Gastrocnemius medialis (tissue), 4 donors: ENCODE data around the gene CCT3. TPM values are rescaled to one million over a fixed set of nuclear protein-coding genes. Genes with fewer than 3 reads are reported as not detected.

Experiments
- ATAC-seq, 2 donors: fragments of 150-250 bp; one replicate each; pipeline ENCODE4 v1.9.1; 2016
- DNase-seq, 2 donors: peaks; one replicate each; pipeline ENCODE4 v3.0.0-alpha.2; 2019
- H3K27ac ChIP-seq, 4 donors: fragments of 200-600 bp; sonication (generic); 1 replicate in 1 of 4; 2 replicates in 3 of 4; pipeline ENCODE4 v1.5.1; 2016 to 2018; ENCODE audit warnings: mild to moderate bottlenecking in 2 of 4, moderate library complexity in 1 of 4
- H3K27me3 ChIP-seq, 3 donors: fragments of 200-600 bp; sonication (generic) in 2 of 3; 1 replicate in 1 of 3; 2 replicates in 2 of 3; pipeline versions ENCODE4 v1.5.1 to v1.6.0; 2016 to 2019; ENCODE audit warnings: mild to moderate bottlenecking in 1 of 3, moderate library complexity in 1 of 3
- H3K36me3 ChIP-seq, 2 donors: fragments of 200-600 bp; sonication (generic) in 1 of 2; one replicate each; pipeline ENCODE4 v1.5.1; 2017 to 2018
- H3K4me1 ChIP-seq, 2 donors: fragments of 200-600 bp; sonication (generic) in 1 of 2; one replicate each; pipeline ENCODE4 v1.5.1; 2016 to 2017; ENCODE audit warnings: mild to moderate bottlenecking in 2 of 2
- H3K4me3 ChIP-seq, 4 donors: fragments of 200-600 bp; sonication (generic) in 3 of 4; 1 replicate in 1 of 4; 2 replicates in 3 of 4; pipeline ENCODE4 v1.5.1; 2016 to 2019; ENCODE audit warnings: mild to moderate bottlenecking in 2 of 4
- H3K9me3 ChIP-seq, 3 donors: fragments of 200-600 bp; sonication (generic) in 2 of 3; 1 replicate in 1 of 3; 2 replicates in 2 of 3; pipeline ENCODE4 v1.5.1; 2016 to 2019
- CTCF ChIP-seq, 5 experiments: fragments of 450-650 bp in 3 of 5; fragments of 200-600 bp in 2 of 5; sonication (generic) in 2 of 5; IDR thresholded peaks in 4 of 5; conservative IDR thresholded peaks in 1 of 5; 1 replicate in 4 of 5; 2 replicates in 1 of 5; pipeline ENCODE4 v1.5.1; 2016 to 2019; ENCODE audit warnings: antibody characterized with exemption in 5 of 5, mild to moderate bottlenecking in 3 of 5, moderate library complexity in 3 of 5
- POLR2A ChIP-seq, 2 donors: fragments of 450-650 bp; IDR thresholded peaks; one replicate each; pipeline ENCODE4 v1.6.1; 2017; ENCODE audit warnings: antibody characterized with exemption in 2 of 2, mild to moderate bottlenecking in 2 of 2, moderate library complexity in 2 of 2
- in situ Hi-C, 4 donors: fragments of 200-750 bp; cut with MboI; loops; one replicate each; pipeline versions ENCODE4 v1.15.0 to v1.8.0; 2017; ENCODE audit warnings: low sequenced_read_pairs in 4 of 4
- intact Hi-C: fragments of 100-400 bp; cut with DNase I; formaldehyde crosslinking; loops from one replicate; pipeline ENCODE4 v1.15.1; 2023; ENCODE audit warnings: low total_unique reads
- total RNA-seq, 4 donors: library from RNA; depleted of rRNA; stranded (reverse); fragments of >200 nt; gene quantifications; one replicate each; pipeline versions ENCODE4 v1.1.0 to v1.2.3, GENCODE V29; 2016

The CCT3 gene
- total RNA-seq, 4 donors from 2014 or later: 147 to 189 (median 180) TPM

- Histone ChIP-seq H3K4me1 (peaks cover 27 to 33% of the 10 kb centered on the region in 2 donors), H3K36me3 (peaks cover 0 to 15% of the 10 kb centered on the region in 2 donors), H3K9me3 (no peaks in the 10 kb centered on the region), H3K4me3 (peak within 1 kb of the TSS; percentile 72 to 97 (median 82)), H3K27me3 (no peaks in the 10 kb centered on the region), H3K27ac (peak within 1 kb of the TSS; percentile 90 to 99 (median 94))
- peak; percentile 97 for DNase-seq
- ATAC-seq: peak; percentile 87 to 90
- in situ Hi-C loops: no loop called here
- intact Hi-C loops: loop anchor here (2.0 to 5.0 kb wide), 4 partner anchors 70 to 348 kb away; partner anchors contain the start of genes KHDC4 and PMF1
- no peak for TF ChIP-seq CTCF (IDR thresholded peaks at IDR 0.05 in 4 of 5, conservative IDR thresholded peaks at IDR 0.05 in 1 of 5)
- peak; percentile 91 to 95 for TF ChIP-seq POLR2A (IDR thresholded peaks at IDR 0.05)
These were observed 55.4 kb downstream of the CCT3 start, which contains the start of gene SMG5 for GRCh38 chr1:156282479-156283222. SMG5 (minus strand) TSS chr1:156282825; CDS start chr1:156282680, 145 bp downstream.

GRCh38 chr1:156281693-156282478, 56.2 kb downstream of the CCT3 start:
- Histone ChIP-seq H3K4me3 (peak overlapping the region; percentile 72 to 97 (median 82)), H3K27me3 (no peaks in the 10 kb centered on the region), H3K4me1 (peaks cover 27 to 33% of the 10 kb centered on the region in 2 donors), H3K9me3 (no peaks in the 10 kb centered on the region), H3K36me3 (peaks cover 0 to 21% of the 10 kb centered on the region in 2 donors), H3K27ac (peak overlapping the region; percentile 90 to 99 (median 94))
- TF ChIP-seq POLR2A (IDR thresholded peaks at IDR 0.05) (peak in 1 of 2 donors; percentile 5), CTCF (IDR thresholded peaks at IDR 0.05 in 4 of 5, conservative IDR thresholded peaks at IDR 0.05 in 1 of 5) (no peak)
- intact Hi-C loops: loop anchor here (1.0 to 5.0 kb wide), 5 partner anchors 56 to 347 kb away; partner anchors contain the start of genes CCT3, KHDC4, PMF1 and TSACC
- peak; percentile 14 to 58 for DNase-seq
- in situ Hi-C loops: no loop called here
- ATAC-seq: peak; percentile 41 to 46

GRCh38 chr1:156281281-156281680, 56.8 kb downstream of the CCT3 start:
- H3K9me3 ChIP-seq: no peaks in the 10 kb centered on the region
- peak overlapping the region; percentile 72 to 97 (median 82) for H3K4me3 ChIP-seq
- peak overlapping the region; percentile 90 to 99 (median 94) for H3K27ac ChIP-seq
- in situ Hi-C loops: no loop called here
- peaks cover 27 to 33% of the 10 kb centered on the region in 2 donors for H3K4me1 ChIP-seq
- H3K36me3 ChIP-seq: peaks cover 0 to 27% of the 10 kb centered on the region in 2 donors
- TF ChIP-seq POLR2A (IDR thresholded peaks at IDR 0.05) (peak; percentile 82 to 83), CTCF (IDR thresholded peaks at IDR 0.05 in 4 of 5, conservative IDR thresholded peaks at IDR 0.05 in 1 of 5) (peak in 1 of 5 experiments; percentile 1)
- intact Hi-C loops: loop anchor here (1.0 to 5.0 kb wide), 3 partner anchors 57 to 226 kb away; partner anchors contain the start of genes CCT3 and TSACC
- DNase-seq (peak; percentile 76 to 90), ATAC-seq (peak; percentile 66 to 71)
- H3K27me3 ChIP-seq: no peaks in the 10 kb centered on the region

GRCh38 chr1:156279837-156280236, 58.3 kb downstream of the CCT3 start:
- Histone ChIP-seq H3K36me3 (peaks cover 0 to 42% of the 10 kb centered on the region in 2 donors), H3K27ac (peak overlapping the region; percentile 90 to 99 (median 94))
- intact Hi-C loops: loop anchor here (5.0 kb wide), 2 partner anchors 183 to 227 kb away; no protein-coding TSS in a partner anchor

More at GRCh38 chr1:156279837-156280236, 58.3 kb downstream of the CCT3 start:
- ATAC-seq (no peak), DNase-seq (no peak)
- TF ChIP-seq CTCF (IDR thresholded peaks at IDR 0.05 in 4 of 5, conservative IDR thresholded peaks at IDR 0.05 in 1 of 5) (no peak), POLR2A (IDR thresholded peaks at IDR 0.05) (no peak)
- Histone ChIP-seq H3K4me1 (peaks cover 27 to 33% of the 10 kb centered on the region in 2 donors), H3K27me3 (no peaks in the 10 kb centered on the region), H3K9me3 (no peaks in the 10 kb centered on the region), H3K4me3 (no peak overlapping the region)
- in situ Hi-C loops: no loop called here
